Left hindlimb (tissue), 1 donor: ENCODE measurements around the gene FER.
"Not testable (repeated sequence)": the region's sequence is repeated elsewhere in the genome, so short reads cannot be mapped to it uniquely, and the experiment has no call there.

Experiments
- DNase-seq: peaks from one replicate; pipeline ENCODE4 v3.0.0-alpha.2; 2018

The FER gene

GRCh38 chr5:108748401-108749127 lies 867 bp downstream of the FER start:
- peak; percentile 99 for DNase-seq

- DNase-seq, result no peak
Measured at GRCh38 chr5:108749128-108749861, 1.6 kb downstream of the FER start.

- no peak for DNase-seq
Measured at GRCh38 chr5:108753331-108753730, 5.6 kb downstream of the FER start.

- no peak for DNase-seq
Measured at GRCh38 chr5:108753877-108754276, 6.2 kb downstream of the FER start.

- DNase-seq, result no peak
Measured at GRCh38 chr5:108760512-108760911, 12.8 kb downstream of the FER start.

- DNase-seq, result no peak
Measured at GRCh38 chr5:108762660-108763059, 15.0 kb downstream of the FER start.

GRCh38 chr5:108763222-108763916 lies 15.7 kb downstream of the FER start:
- DNase-seq, result no peak

GRCh38 chr5:108765647-108766046 lies 17.9 kb downstream of the FER start:
- no peak for DNase-seq

GRCh38 chr5:108766916-108767315 lies 19.2 kb downstream of the FER start:
- DNase-seq, result not testable (repeated sequence)

- DNase-seq, result no peak
Measured at GRCh38 chr5:108769352-108769751, 21.7 kb downstream of the FER start.

- no peak for DNase-seq
Measured at GRCh38 chr5:108772626-108773025, 24.9 kb downstream of the FER start.

- no peak for DNase-seq
Measured at GRCh38 chr5:108773330-108773729, 25.6 kb downstream of the FER start.

- not testable (repeated sequence) for DNase-seq
Measured at GRCh38 chr5:108774079-108774478, 26.4 kb downstream of the FER start.

GRCh38 chr5:108777582-108777981 lies 29.9 kb downstream of the FER start:
- not testable (repeated sequence) for DNase-seq

- DNase-seq, result not testable (repeated sequence)
Measured at GRCh38 chr5:108784577-108784976, 36.9 kb downstream of the FER start.

- DNase-seq, result no peak
Measured at GRCh38 chr5:108786806-108787483, 39.2 kb downstream of the FER start.

- DNase-seq, result peak; percentile 58
Measured at GRCh38 chr5:108788142-108788541, 40.4 kb downstream of the FER start.

- no peak for DNase-seq
Measured at GRCh38 chr5:108793207-108793606, 45.5 kb downstream of the FER start.

- not testable (repeated sequence) for DNase-seq
Measured at GRCh38 chr5:108794349-108794748, 46.7 kb downstream of the FER start.

GRCh38 chr5:108797396-108797795 lies 49.7 kb downstream of the FER start:
- no peak for DNase-seq

- DNase-seq, result no peak
Measured at GRCh38 chr5:108797986-108798385, 50.3 kb downstream of the FER start.

- DNase-seq, result no peak
Measured at GRCh38 chr5:108798513-108799265, 51.0 kb downstream of the FER start.
